HG03060 (cell line): ENCODE data around the gene DLAT.
"Not testable (repeated sequence)": the region's sequence is repeated elsewhere in the genome, so short reads cannot be mapped to it uniquely, and the experiment has no call there.

Source experiments
- ATAC-seq: cut with Tn5 transposase; IDR thresholded peaks from one replicate; pipeline ENCODE4 v1.9.1; 2021; ENCODE audit warnings: low read depth, moderate number of reproducible peaks; ENCODE audit not compliant: unreplicated experiment

DLAT gene

GRCh38 chr11:112046647-112047046, 21.4 kb downstream of the DLAT start:
- not testable (repeated sequence) for ATAC-seq

DNA sequence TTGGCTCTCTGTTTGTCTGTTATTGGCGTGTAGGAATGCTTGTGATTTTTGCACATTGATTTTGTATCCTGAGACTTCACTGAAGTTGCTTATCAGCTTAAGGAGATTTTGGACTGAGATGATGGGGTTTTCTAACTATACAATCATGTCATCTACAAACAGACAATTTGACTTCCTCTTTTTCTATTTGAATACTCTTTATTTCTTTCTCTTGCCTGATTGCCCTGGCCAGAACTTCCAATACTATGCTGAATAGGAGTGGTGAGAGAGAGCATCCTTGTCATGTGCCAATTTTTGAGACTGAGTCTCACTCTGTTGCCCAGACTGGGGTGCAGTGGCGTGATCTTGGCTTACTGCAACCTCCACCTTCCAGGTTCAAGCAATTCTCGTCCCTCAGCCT, 23.0 kb downstream of the DLAT start:
- not testable (repeated sequence) for ATAC-seq

GRCh38 chr11:112049777-112050176, 24.6 kb downstream of the DLAT start:
- ATAC-seq: no peak

DNA sequence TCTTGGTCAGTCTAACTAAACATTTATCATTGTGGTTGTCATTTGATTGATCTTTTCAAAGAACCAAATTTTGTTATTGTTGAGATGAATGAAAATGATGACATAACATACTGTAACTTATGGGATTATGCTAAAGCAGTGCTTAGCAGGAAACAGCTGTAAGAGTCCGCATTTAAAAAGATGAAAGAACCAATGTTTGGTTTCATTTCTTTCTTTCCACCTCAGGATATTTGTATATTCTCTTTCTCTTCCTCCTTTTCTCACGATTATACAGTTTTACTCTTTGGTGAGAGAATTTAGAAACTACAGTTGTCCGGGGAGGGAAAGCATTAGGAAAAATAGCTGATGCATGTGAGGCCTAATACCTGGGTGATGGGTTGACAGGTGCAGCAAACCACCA, 25.5 kb downstream of the DLAT start:
- peak; percentile 83 for ATAC-seq

DNA sequence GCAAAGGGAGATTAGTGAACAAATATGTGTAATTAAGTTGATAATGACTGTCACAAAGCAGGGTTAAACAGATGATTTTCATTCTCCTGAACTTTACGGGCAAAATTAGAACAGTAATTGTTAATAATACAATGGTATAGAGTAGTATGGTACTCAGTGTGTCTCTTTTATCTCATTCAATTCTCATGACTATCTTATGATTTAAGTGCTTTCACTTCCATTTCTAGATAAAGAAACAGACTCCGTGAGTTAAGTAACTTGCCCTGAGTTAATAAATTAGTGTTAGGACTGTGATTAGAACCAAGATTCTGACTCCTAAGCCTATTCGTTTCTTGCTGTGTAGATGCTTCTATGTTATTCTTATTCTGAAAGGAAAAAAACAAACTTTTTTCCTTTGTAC, 26.6 kb downstream of the DLAT start:
- no peak for ATAC-seq

- no peak for ATAC-seq
Measured at GRCh38 chr11:112057170-112057569, 32.0 kb downstream of the DLAT start.

DNA sequence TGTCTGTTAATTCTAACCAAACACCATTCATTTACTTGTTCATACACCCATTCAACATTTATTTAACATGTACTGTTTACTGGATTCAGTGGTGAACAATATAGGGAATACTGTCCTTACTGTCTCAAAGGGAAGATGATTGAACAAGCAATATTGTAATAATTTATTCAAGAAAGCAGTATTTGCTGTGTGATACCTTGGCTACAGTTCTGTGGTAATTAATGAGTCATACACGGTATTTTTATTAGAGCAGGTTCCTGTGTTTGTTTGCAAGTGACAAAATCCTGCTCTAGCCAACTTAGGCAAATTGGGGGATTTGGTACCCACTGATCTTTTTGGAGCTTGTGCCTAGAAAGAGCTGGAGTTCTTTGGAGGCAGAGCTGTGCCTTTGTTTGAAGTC, 32.9 kb downstream of the DLAT start:
- no peak for ATAC-seq

- ATAC-seq: no peak
Measured at GRCh38 chr11:112062923-112063322, 37.7 kb downstream of the DLAT start.

- no peak for ATAC-seq
Measured at GRCh38 chr11:112073941-112074811, 49.0 kb downstream of the DLAT start, which contains the start of the genes NKAPD1 and PIH1D2. NKAPD1 (plus strand) TSS chr11:112074299; CDS start chr11:112075575, 1,276 bp downstream. PIH1D2 (minus strand) TSS chr11:112074017; CDS start chr11:112073174, 843 bp downstream.

DNA sequence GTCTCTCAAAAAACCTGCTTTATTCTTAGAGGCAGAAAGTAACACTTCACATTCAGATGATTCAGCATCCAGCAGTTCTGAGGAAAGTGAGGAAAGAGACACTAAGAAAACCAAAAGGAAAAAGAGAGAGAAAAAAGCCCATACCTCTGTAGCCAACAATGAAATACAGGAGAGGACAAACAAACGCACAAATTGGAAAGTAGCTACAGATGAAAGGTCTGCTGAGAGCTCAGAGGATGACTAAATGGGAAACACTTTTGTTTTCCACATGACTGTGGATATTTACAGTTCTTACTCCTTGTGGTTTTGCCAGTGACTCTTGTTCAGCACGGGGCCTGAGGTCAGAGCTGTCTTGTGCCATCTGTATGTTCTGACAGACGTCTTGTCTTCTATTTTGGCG, 57.5 kb downstream of the DLAT start:
- ATAC-seq: no peak

GRCh38 chr11:112085822-112086421, 60.7 kb downstream of the DLAT start:
- ATAC-seq: peak; percentile 6

- peak; percentile 72 for ATAC-seq
Measured at GRCh38 chr11:112086422-112087191, 61.4 kb downstream of the DLAT start, which contains the start of the genes SDHD and TIMM8B. SDHD (plus strand) TSS chr11:112086873; CDS start chr11:112086908, 35 bp downstream. TIMM8B (minus strand) TSS chr11:112086756; CDS start chr11:112086723, 33 bp downstream.

- no peak for ATAC-seq
Measured at GRCh38 chr11:112087212-112087611, 62.0 kb downstream of the DLAT start.

DNA sequence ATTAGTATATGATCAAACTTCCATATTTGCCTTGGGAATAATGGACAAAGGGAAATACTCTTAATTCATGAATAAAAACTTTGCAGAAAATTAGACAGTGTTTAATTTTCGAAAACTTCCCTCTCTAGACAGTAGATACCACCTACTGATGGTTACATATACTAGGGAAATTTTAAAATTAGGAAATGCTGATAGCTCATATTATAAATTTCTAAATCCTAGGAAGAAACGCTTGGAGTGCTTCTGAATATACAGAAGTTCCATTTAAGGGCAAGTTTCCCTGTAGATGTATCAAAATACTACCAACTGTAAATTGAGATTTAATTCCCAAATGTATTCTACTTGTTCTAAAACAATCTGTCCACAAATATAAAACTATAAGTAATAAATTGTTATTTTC, 70.1 kb downstream of the DLAT start:
- not testable (repeated sequence) for ATAC-seq

DNA sequence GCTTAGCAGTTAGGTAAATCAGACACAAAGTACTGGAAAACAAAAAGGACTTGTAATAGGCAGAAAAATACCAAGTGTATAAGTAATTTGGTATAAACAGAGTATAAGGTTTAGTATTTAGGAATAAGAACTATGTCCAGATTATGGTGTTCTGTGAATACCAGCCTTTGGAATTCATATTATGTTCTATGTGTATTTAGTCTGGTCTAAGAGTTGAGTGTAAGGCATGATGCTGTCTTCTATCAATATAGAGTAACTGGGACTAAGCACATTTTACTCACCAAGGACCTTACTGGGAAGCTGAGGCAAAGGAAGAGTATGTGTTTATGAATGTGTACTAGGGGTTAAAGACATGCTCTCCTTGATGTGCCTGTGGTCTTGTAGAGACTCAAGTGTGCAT, 71.0 kb downstream of the DLAT start:
- no peak for ATAC-seq

DNA sequence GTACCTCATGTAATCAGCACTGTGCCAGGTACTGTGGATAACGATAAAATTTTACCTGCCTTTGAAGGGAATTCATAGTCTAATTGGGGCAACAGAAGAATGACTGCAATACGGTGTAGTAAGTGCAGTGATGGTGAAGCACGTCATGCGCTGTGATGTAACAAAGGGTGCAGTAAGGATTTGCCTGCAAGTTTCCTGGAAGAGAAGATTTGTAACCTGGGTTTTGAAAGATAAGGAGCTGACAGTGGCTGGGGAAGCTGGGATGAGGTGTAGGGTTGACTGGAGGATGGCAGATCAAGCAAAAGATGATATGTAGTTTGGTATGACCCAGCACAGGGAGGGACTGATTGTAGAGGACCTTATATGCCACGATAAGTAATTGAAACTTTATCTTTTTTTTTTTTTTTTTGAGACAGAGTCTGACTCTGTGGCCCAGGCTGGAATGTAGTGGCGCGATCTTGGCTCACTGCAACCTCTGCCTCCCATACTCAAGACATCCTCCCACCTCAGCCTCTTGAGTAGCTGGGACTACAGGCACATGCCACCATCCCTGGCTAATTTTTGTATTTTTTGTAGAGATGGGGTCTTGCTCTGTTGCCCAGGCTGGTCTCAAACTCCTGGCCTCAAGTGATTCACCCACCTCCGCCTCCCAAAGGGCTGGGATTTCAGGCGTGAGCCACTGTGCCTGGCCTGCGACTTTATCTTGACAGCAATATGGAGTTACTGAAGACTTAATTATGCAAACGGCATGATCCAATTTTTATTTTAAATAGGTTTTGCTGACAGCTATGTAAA, 72.7 kb downstream of the DLAT start:
- no peak for ATAC-seq

- ATAC-seq: no peak
Measured at GRCh38 chr11:112100462-112100861, 75.3 kb downstream of the DLAT start.

DNA sequence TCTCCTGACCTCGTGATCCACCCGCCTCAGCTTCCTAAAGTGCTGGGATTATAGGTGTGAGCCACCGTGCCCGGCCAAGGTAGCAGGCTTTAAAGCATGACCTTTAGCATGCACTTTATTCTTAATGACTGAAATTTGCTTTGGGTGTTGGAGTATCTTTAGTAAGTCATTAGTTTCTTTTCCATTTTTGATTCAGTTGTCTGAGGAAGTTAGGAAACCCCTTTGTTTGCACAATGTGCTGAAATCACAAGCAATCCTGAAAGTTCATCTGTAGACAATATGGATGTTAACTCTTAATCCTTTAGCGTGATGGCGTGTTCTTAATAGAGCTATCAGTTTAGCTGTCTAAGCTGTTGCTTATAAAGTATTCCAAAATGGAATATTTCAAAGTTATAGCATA, 78.2 kb downstream of the DLAT start:
- no peak for ATAC-seq

GRCh38 chr11:112106070-112106469, 80.9 kb downstream of the DLAT start:
- ATAC-seq: no peak
